ENCODE measurements around the gene RP9.
A peak's percentile ranks its signal among the peaks of the same experiment; 100 is the strongest.

The RP9 gene

GRCh38 chr7:33109005-33109757 is at the start of gene RP9:
Gene RP9, minus strand, starts transcription at chr7:33109404. Its CDS starts 32 bp downstream, at chr7:33109372.
- DNase-seq (ENCODE audit: low read depth, low spot score): peak; percentile 84

GRCh38 chr7:33157781-33158180 is 48.6 kb upstream of the RP9 start:
- DNase-seq (ENCODE audit: low read depth, low spot score): no peak

GRCh38 chr7:33157311-33157710 is 48.1 kb upstream of the RP9 start:
- no peak for DNase-seq (ENCODE audit: low read depth, low spot score)

GRCh38 chr7:33156441-33156840 is 47.2 kb upstream of the RP9 start:
- DNase-seq (ENCODE audit: low read depth, low spot score): no peak

GRCh38 chr7:33155811-33156210 is 46.6 kb upstream of the RP9 start:
- DNase-seq (ENCODE audit: low read depth, low spot score): no peak

GRCh38 chr7:33152087-33152486 is 42.9 kb upstream of the RP9 start:
- no peak for DNase-seq (ENCODE audit: low read depth, low spot score)

GRCh38 chr7:33145156-33145555 is 36.0 kb upstream of the RP9 start:
- DNase-seq (ENCODE audit: low read depth, low spot score): no peak

- no peak for DNase-seq (ENCODE audit: low read depth, low spot score)
Observed at GRCh38 chr7:33143996-33144718, 35.0 kb upstream of the RP9 start.

- no peak for DNase-seq (ENCODE audit: low read depth, low spot score)
Observed at GRCh38 chr7:33142585-33142984, 33.4 kb upstream of the RP9 start.

- DNase-seq (ENCODE audit: low read depth, low spot score): no peak
Observed at GRCh38 chr7:33137103-33137502, 27.9 kb upstream of the RP9 start.

GRCh38 chr7:33130184-33130583 is 21.0 kb upstream of the RP9 start:
- no peak for DNase-seq (ENCODE audit: low read depth, low spot score)

- DNase-seq (ENCODE audit: low read depth, low spot score): no peak
Observed at GRCh38 chr7:33129806-33130153, 20.6 kb upstream of the RP9 start.

GRCh38 chr7:33128990-33129805 is 20.0 kb upstream of the RP9 start, which contains the start of gene BBS9:
Gene BBS9, plus strand, starts transcription at chr7:33129564. Its CDS starts 16,689 bp downstream, at chr7:33146253.
- DNase-seq (ENCODE audit: low read depth, low spot score): peak; percentile 99

GRCh38 chr7:33128631-33128989 is 19.4 kb upstream of the RP9 start:
- DNase-seq (ENCODE audit: low read depth, low spot score): no peak

- no peak for DNase-seq (ENCODE audit: low read depth, low spot score)
Observed at GRCh38 chr7:33127085-33127484, 17.9 kb upstream of the RP9 start.

- DNase-seq (ENCODE audit: low read depth, low spot score): no peak
Observed at GRCh38 chr7:33118383-33118782, 9.2 kb upstream of the RP9 start.

- DNase-seq (ENCODE audit: low read depth, low spot score): no peak
Observed at GRCh38 chr7:33114976-33115375, 5.8 kb upstream of the RP9 start.

GRCh38 chr7:33111614-33112013 is 2.4 kb upstream of the RP9 start:
- DNase-seq (ENCODE audit: low read depth, low spot score): no peak

- no peak for DNase-seq (ENCODE audit: low read depth, low spot score)
Observed at GRCh38 chr7:33109758-33110238, 594 bp upstream of the RP9 start.

GRCh38 chr7:33108554-33109004 is 625 bp downstream of the RP9 start:
- DNase-seq (ENCODE audit: low read depth, low spot score): no peak

- peak; percentile 42 for DNase-seq (ENCODE audit: low read depth, low spot score)
Observed at GRCh38 chr7:33107136-33108066, 1.8 kb downstream of the RP9 start.

Data from ELF-1 (cell line).